Glutamatergic neuron (in vitro differentiated cells): ENCODE data around the gene TK1. TPM values are rescaled to one million over a fixed set of nuclear protein-coding genes. Genes with fewer than 3 reads are reported as not detected.

Source experiments
- DNase-seq: peaks from one replicate; pipeline ENCODE4 v3.0.0; 2022
- H3K27ac Mint-ChIP-seq: one replicate; pipeline ENCODE4 v1.8.0; 2020; ENCODE audit warnings: mild to moderate bottlenecking, mixed read lengths, inconsistent platforms; ENCODE audit not compliant: unreplicated experiment
- H3K27me3 Mint-ChIP-seq: one replicate; pipeline ENCODE4 v1.8.0; 2020; ENCODE audit warnings: mild to moderate bottlenecking, moderate library complexity, mixed read lengths, inconsistent platforms; ENCODE audit not compliant: unreplicated experiment
- H3K36me3 Mint-ChIP-seq: one replicate; pipeline ENCODE4 v1.8.0; 2020; ENCODE audit warnings: mild to moderate bottlenecking, mixed read lengths, inconsistent platforms; ENCODE audit not compliant: unreplicated experiment
- H3K4me1 Mint-ChIP-seq: one replicate; pipeline ENCODE4 v1.8.0; 2020; ENCODE audit warnings: mild to moderate bottlenecking, low read depth, mixed read lengths, inconsistent platforms; ENCODE audit not compliant: unreplicated experiment
- H3K4me3 Mint-ChIP-seq: one replicate; pipeline ENCODE4 v1.8.0; 2020; ENCODE audit warnings: mild to moderate bottlenecking, mixed read lengths, inconsistent platforms; ENCODE audit not compliant: unreplicated experiment
- H3K9me3 Mint-ChIP-seq: one replicate; pipeline ENCODE4 v1.8.0; 2020; ENCODE audit warnings: mild to moderate bottlenecking, moderate library complexity, mixed read lengths, inconsistent platforms; ENCODE audit not compliant: unreplicated experiment
- total RNA-seq: library from RNA; stranded (reverse); fragmentation: NEBNext Ultra II Directional; extraction: Animal tissue kit (Norgen Biotek cat#: 25700); gene quantifications from one replicate; pipeline ENCODE4 v1.2.1, GENCODE V29; 2021; ENCODE audit not compliant: unreplicated experiment
- TF ChIP-seq, protein P1 (sequence below): fragments of 200-600 bp; sonication (generic); IDR thresholded peaks from one replicate; pipeline ENCODE4 v1.5.0; 2021; ENCODE audit not compliant: partially characterized antibody, unreplicated experiment

TK1 gene
- total RNA-seq, 1 donor from 2014 or later: 2.5 TPM

- Mint-ChIP-seq H3K27ac (no peak overlapping the region), H3K36me3 (no peaks in the 10 kb centered on the region)
These were observed 13.6 kb upstream of the TK1 start for GRCh38 chr17:78200451-78200850.

GRCh38 chr17:78197147-78197832 lies 10.4 kb upstream of the TK1 start:
- Mint-ChIP-seq H3K36me3 (no peaks in the 10 kb centered on the region), H3K4me3 (peak overlapping the region; percentile 2), H3K27me3 (no peaks in the 10 kb centered on the region), H3K4me1 (peaks cover 9% of the 10 kb centered on the region), H3K27ac (peak overlapping the region; percentile 59), H3K9me3 (peaks cover 1% of the 10 kb centered on the region)
- no peak for DNase-seq
- TF ChIP-seq, protein P1, sequence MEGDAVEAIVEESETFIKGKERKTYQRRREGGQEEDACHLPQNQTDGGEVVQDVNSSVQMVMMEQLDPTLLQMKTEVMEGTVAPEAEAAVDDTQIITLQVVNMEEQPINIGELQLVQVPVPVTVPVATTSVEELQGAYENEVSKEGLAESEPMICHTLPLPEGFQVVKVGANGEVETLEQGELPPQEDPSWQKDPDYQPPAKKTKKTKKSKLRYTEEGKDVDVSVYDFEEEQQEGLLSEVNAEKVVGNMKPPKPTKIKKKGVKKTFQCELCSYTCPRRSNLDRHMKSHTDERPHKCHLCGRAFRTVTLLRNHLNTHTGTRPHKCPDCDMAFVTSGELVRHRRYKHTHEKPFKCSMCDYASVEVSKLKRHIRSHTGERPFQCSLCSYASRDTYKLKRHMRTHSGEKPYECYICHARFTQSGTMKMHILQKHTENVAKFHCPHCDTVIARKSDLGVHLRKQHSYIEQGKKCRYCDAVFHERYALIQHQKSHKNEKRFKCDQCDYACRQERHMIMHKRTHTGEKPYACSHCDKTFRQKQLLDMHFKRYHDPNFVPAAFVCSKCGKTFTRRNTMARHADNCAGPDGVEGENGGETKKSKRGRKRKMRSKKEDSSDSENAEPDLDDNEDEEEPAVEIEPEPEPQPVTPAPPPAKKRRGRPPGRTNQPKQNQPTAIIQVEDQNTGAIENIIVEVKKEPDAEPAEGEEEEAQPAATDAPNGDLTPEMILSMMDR: no peak

More at GRCh38 chr17:78200451-78200850, 13.6 kb upstream of the TK1 start:
- TF ChIP-seq, protein P1: no peak
- Mint-ChIP-seq H3K27me3 (no peaks in the 10 kb centered on the region), H3K4me3 (no peak overlapping the region), H3K4me1 (peaks cover 9% of the 10 kb centered on the region), H3K9me3 (no peaks in the 10 kb centered on the region)
- no peak for DNase-seq

GRCh38 chr17:78196716-78197115 lies 9.9 kb upstream of the TK1 start:
- no peak for DNase-seq
- Mint-ChIP-seq H3K27me3 (no peaks in the 10 kb centered on the region), H3K9me3 (peaks cover 1% of the 10 kb centered on the region), H3K4me1 (peaks cover 9% of the 10 kb centered on the region), H3K36me3 (no peaks in the 10 kb centered on the region), H3K27ac (peak overlapping the region; percentile 59), H3K4me3 (peak overlapping the region; percentile 2)
- TF ChIP-seq, protein P1: no peak

- Mint-ChIP-seq H3K4me1 (no peaks in the 10 kb centered on the region), H3K27ac (no peak overlapping the region), H3K27me3 (no peaks in the 10 kb centered on the region), H3K36me3 (no peaks in the 10 kb centered on the region), H3K4me3 (peak overlapping the region; percentile 65), H3K9me3 (peaks cover 2% of the 10 kb centered on the region)
- DNase-seq: no peak
- TF ChIP-seq, protein P1: no peak
These were observed 716 bp downstream of the TK1 start for GRCh38 chr17:78185981-78186691.

GRCh38 chr17:78184868-78185267 lies 2.0 kb downstream of the TK1 start:
- H3K4me3 Mint-ChIP-seq: peak overlapping the region; percentile 43
- DNase-seq: no peak
- H3K27ac Mint-ChIP-seq: no peak overlapping the region
- no peaks in the 10 kb centered on the region for H3K9me3 Mint-ChIP-seq
- H3K27me3 Mint-ChIP-seq: no peaks in the 10 kb centered on the region
- TF ChIP-seq, protein P1: no peak
- H3K4me1 Mint-ChIP-seq: no peaks in the 10 kb centered on the region
- H3K36me3 Mint-ChIP-seq: no peaks in the 10 kb centered on the region
